Mammary epithelial cell (primary cell): Measurements from ENCODE around the gene CDRT4.

Experiments
- EZH2 ChIP-seq: IDR thresholded peaks from 2 replicates; pipeline ENCODE4 v1.6.1; 2012; ENCODE audit warnings: low read length, inconsistent platforms, borderline replicate concordance
- TF ChIP-seq, protein P1 (sequence below), 2 donors: IDR thresholded peaks in 1 of 2; conservative IDR thresholded peaks in 1 of 2; 2 replicates each; pipeline ENCODE4 v1.5.1; 2011 to 2012; ENCODE audit warnings: inconsistent platforms in 2 of 2, low read length in 2 of 2, mild to moderate bottlenecking in 2 of 2, control low read depth in 1 of 2, low read depth in 1 of 2; ENCODE audit not compliant: insufficient read depth in 1 of 2; ENCODE audit errors: extremely low read depth in 1 of 2

DNA sequence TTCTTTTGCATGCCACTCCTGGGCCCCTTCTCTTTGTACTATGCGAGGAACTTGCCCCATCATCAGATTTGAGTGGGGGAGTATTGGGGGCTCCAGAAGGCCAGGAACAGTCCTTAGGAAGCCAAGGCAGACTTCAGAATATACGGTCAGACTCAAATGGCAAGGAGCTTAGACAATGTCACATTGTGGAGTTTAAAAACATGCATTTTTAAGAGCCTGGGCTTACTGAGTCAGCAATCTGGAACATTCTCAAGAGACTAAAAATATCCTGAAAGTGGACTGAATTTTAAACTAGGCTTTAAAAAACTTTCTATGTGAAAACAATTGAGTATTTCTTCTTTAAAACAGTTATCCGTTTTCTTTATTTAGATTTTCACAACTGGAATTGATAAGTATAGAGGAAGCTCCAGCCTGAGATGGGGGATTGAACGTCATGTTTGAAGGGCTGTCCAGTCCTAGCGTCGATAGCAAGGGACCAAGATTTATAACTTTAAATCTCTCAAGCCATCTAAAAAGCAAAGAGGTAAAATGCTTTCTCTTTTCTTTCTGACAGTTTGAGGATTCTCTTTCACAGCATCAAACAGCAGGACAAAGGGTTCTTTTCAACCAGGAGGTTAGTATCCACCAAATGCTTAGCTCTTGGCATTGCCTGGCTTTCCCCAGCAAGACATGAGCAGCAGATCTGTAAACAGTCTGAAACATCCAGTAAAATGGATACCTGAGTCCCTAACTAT lies 45.8 kb upstream of the CDRT4 start:
- TF ChIP-seq, protein P1, sequence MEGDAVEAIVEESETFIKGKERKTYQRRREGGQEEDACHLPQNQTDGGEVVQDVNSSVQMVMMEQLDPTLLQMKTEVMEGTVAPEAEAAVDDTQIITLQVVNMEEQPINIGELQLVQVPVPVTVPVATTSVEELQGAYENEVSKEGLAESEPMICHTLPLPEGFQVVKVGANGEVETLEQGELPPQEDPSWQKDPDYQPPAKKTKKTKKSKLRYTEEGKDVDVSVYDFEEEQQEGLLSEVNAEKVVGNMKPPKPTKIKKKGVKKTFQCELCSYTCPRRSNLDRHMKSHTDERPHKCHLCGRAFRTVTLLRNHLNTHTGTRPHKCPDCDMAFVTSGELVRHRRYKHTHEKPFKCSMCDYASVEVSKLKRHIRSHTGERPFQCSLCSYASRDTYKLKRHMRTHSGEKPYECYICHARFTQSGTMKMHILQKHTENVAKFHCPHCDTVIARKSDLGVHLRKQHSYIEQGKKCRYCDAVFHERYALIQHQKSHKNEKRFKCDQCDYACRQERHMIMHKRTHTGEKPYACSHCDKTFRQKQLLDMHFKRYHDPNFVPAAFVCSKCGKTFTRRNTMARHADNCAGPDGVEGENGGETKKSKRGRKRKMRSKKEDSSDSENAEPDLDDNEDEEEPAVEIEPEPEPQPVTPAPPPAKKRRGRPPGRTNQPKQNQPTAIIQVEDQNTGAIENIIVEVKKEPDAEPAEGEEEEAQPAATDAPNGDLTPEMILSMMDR (conservative IDR thresholded peaks at IDR 0.05 in 1 of 2, IDR thresholded peaks at IDR 0.05 in 1 of 2; ENCODE audit: extremely low read depth in 1 of 2, insufficient read depth in 1 of 2, low read depth in 1 of 2, low read length in 2 of 2) = no peak
- TF ChIP-seq EZH2 = no peak
